GM19025 (cell line): ENCODE results near the gene IL7R.
"Not testable (repeated sequence)": the region's sequence is repeated elsewhere in the genome, so short reads cannot be mapped to it uniquely, and the experiment has no call there.

ENCODE experiments used
- ATAC-seq: cut with Tn5 transposase; IDR thresholded peaks from one replicate; pipeline ENCODE4 v1.9.1; 2021; ENCODE audit warnings: mild to moderate bottlenecking, low read depth, moderate library complexity; ENCODE audit not compliant: unreplicated experiment

IL7R gene

DNA sequence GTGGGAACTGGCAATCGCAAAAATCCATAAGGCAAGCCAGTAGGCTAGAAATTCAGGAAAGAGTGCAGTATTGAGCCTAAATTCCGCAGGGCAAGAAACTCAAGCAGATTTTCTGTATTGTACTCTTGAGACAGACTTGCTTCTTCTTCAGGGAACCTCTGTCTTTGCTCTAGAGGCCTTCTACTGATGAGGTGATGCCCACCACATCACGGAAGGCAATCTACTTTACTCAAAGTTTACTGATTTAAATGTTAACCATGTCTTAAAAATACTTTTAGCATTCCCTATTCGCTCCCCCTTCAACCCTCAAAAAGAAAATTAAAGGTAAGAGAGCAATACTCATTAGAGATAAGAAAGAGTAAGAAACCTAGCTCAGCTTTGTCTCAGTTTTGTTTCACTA lies 11.3 kb downstream of the IL7R start:
- ATAC-seq: no peak

DNA sequence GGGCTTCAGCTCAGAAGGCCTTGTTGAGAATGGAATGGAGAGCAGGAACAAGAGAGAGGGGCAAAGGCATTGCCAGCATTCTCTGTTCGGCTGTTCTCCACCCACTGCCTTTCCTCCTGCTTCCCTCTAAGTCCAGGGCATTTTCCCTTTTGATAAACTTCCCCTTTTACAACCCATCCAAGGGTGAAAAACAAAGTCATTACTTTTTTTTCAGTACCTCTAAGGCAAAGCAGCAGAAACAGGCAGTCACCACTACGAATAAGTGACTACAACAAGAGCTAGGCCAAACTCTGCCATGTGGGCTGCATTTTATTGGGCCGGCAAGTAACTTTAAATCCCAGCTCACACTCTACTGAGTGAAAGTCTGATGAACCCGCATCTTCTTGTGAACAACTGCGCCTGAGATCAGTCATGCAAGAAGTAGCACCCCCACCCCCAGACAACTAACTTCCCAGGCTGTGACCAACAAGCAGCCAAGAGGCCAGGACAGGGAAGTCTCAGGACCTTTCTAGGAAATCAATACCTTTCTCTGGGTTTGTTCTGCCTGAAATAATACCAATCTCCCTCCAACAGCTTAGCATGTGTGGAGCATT lies 13.1 kb downstream of the IL7R start:
- no peak for ATAC-seq

DNA sequence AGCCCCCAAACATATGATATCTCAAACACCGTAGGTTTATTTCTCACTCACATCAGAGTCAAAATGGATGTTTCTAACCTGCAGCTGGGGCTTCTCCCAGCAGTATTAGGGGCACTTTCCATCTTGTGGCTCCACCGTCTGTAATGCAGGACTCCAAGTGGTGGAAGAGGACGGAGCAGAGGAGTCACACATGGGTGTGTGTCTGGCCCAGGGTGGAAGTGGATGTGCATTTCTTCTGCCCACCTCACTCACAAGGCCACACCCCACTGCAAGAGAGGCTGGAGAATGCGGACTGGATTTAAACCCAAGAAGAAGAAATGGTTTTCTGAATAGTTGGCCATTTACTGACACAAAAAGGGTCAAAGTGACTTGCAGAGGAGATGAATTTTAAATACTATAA lies 13.9 kb downstream of the IL7R start:
- ATAC-seq: no peak

DNA sequence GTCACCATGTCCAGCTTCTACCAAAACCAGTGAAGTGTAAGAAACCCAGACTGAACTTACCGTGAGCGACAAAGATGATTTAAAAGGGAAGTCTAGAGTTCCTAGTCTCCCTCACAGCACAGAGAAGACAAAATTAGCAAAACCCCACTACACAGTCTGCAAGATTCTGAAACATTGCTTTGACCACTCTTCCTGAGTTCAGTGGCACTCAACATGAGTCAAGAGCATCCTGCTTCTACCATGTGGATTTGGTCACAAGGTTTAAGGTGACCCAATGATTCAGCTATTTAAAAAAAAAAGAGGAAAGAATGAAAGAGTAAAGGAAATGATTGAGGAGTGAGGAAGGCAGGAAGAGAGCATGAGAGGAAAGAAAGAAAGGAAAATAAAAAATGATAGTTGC lies 19.8 kb downstream of the IL7R start:
- ATAC-seq: no peak

DNA sequence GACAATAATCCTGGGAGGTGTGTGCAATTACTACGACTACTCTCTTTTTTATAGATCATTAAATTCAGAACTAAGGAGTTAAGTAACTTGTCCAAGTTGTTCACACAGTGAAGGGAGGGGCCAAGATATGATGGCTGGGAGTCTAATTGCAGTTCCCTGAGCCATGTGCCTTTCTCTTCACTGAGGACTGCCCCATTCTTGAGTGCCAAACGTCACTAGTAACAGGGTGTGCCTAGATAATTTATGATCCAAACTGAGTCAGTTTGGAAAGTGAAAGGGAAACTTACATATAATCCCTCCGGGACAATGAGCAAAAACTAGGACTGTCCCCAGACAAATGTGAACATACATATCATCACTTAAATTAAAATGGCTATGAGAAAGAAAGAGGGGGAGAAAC lies 20.2 kb downstream of the IL7R start:
- ATAC-seq: no peak

DNA sequence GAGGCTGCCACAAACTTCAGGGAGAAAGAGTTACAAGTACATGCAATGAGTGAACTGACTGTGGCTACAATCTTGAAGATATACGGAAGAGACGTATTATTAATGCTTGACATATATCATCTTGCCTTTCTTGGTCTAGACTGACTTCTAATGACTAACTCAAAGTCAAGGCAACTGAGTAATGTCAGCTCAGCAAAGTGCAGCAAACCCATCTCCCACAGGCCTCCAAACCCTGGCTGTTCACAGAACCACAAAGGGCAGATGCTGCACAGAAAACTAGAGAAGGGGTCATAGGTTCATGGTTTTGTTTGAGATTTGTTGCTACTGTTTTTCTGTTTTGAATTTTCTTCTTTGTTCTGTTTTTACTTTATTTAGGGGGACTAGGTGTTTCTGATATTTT lies 21.0 kb downstream of the IL7R start:
- no peak for ATAC-seq

DNA sequence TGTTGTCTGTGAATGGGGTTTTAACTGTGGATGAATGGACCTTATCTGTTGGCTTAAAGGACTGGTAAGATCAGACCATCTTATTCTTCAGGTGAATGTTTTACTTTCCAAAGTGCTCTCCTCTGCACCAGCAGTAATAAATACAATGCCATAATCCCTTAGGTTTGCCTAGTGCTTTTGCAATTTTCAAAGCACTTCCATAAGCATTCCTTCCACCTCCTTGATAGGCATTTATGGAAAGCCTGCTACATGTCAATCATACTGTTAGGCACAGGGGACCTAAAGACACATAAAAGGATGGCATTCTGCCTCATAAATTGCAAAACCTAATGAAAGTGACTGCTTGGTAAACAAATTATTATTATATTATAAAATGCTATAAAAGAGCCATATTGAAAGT lies 21.4 kb downstream of the IL7R start:
- ATAC-seq: no peak

DNA sequence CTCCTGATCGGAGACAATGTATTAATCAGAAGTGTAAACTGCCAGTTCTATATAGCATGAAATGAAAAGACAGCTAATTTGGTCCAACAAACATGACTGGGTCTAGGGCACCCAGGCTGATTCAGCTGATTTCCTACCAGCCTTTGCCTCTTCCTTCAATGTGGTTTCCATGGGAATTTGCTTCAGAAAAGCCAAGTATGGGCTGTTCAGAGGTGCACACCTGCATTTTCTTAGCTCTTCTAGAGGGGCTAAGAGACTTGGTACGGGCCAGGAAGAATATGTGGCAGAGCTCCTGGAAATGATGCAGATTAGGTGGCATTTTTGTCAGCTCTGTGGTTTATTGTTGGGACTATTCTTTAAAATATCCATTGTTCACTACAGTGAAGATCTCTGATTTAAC lies 22.4 kb downstream of the IL7R start:
- no peak for ATAC-seq

DNA sequence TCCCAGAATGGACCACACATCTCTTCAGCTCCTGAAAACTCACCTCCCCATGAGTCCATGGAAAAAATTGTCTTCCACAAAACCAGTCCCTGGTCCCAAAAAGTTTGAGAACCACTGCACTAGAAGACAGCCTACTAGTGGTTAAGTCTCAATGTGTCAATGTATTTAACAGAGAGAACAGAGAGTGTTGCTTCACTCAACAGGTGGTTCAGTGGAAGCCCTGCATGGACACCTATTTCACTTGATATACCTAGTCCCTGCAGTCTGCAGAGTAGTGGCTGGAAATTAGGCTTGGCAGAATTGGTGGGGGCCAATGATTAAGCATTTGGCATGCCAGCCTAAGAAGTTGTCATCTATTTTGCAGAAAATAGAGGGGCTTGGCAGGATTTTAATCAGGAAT lies 23.0 kb downstream of the IL7R start:
- ATAC-seq: no peak

DNA sequence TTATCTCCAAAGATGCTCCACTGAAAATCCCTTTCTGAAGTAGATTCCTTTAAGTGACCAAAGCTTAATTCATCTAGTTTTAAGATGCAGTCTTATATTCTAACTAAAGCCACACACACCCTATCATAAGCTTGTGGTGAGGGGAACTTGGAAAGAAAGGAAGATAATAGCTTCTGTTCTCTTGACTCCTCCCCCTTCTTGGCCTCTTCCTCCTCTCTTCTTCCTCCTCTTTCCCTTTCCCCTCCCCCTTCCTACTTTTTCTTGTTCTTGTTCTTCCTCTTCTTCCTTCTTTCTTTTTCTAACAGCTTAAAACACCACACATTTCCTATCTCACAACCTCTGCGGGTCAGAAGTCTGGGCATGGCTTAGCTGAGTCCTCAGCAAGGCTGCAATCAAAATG lies 23.5 kb downstream of the IL7R start:
- no peak for ATAC-seq

DNA sequence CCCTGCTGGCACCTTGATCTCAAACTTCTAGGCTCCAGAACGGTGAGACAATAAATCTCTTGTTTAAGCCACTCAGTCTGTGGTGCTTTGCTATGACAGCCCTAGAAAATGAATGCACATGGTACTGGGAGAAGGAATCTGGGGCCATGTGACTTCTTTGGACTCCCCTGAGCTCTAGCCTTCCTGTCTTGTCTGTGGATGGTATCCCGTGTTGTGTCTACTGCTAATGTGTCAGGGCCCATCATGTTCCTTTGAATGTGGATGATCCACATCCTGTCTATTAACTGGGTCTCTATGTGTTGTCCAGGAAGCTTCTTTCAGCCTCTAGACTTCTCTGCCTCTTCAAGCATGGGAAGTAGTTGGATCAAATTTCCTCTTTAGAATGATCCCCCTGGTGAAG lies 25.1 kb downstream of the IL7R start:
- no peak for ATAC-seq

DNA sequence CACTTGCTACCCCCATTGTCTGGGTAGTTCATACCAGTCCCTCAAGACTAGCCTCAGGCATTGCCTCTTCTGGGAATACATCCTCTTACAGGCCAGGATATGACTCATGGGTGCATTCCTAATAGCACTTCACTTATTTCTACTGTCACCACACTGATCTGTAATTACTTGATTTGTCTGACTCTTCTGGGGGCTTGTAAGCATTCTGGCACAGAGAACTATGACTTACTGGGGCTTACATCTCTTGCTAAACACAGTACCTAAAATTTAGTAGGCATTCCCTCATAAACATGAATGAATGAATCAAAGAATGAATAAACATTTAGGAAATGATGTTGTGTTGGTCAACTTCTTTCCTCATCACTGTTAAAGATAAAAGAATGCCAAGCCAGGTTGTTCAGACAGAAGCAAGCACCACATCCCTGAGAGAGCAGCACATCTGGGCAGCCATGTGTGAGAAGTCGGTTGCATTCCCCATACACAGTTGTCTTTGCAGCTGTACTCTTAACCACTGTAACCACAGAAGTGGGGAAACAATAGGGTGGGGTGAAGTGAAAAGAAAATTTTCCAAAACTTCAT lies 27.6 kb downstream of the IL7R start:
- ATAC-seq: no peak

DNA sequence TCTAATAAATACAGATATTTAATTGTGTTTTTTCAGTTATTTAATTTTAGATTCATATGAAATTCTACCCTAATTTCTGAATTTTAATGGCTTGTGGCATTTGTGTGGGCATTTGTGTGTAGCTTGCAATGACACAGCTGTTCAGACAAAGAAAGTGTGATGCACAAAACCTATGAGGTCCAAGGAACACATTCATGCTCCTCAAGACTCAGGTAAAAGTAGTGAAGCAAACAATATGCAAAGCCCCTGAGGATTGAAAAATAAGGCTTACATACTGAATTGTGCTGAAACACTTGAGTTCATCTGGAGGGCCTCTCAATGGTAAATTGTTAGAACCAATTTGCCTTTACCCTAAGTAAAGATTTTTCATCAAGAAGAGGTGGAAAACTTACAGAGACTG lies 28.1 kb downstream of the IL7R start:
- no peak for ATAC-seq

DNA sequence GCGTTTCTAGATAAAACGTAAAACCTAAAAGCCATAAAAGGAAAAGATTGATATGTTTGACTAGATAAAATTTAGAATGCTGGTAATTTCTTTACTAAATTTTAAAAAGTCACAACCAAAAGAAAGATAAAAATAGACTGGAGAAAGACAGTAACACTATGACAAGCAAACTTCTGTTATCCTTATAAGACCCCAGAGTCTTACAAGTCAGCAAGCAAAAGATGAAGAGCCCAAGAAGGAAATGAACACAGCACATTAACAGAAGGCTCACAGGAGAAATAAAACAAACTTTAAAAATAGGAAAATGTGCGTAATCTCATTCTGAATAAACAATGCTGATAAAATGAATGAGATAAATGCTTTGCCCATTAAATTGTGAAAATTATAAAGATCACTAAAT lies 29.7 kb downstream of the IL7R start:
- no peak for ATAC-seq

DNA sequence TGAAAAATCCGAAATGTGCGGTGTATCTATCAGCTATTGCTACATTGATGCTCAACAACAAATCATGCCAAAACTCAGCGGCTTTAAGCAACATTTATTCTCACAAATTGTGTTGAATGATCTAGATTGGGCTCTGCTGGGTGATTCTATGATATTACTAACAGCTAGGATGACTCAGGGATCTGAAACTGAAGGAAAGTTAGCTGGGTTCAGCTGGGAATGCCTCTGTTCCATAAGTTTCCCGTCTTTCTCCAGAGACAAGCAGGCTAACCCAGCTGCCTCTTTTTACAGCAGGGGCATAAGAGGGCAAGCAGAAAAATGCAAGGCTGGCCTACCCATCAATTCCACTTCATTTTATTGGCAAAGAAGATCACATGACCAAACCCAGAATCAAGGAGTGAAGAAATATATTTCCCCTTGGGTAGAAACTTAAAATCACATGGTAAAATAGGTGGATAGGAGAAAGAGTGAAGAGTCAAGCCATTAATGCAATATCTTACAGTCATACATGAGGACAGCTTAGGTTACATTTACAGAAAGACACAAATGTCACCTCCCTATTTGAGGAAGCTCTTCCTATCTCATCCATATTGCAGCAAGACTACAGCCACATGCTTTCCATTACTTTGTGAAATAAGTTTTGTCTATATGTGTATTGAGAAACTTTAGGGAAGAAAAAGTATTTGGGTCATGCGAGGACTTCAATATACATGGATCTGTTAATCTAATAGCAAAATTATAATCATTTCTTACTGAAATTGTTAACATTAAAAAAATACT lies 30.8 kb downstream of the IL7R start:
- no peak for ATAC-seq

DNA sequence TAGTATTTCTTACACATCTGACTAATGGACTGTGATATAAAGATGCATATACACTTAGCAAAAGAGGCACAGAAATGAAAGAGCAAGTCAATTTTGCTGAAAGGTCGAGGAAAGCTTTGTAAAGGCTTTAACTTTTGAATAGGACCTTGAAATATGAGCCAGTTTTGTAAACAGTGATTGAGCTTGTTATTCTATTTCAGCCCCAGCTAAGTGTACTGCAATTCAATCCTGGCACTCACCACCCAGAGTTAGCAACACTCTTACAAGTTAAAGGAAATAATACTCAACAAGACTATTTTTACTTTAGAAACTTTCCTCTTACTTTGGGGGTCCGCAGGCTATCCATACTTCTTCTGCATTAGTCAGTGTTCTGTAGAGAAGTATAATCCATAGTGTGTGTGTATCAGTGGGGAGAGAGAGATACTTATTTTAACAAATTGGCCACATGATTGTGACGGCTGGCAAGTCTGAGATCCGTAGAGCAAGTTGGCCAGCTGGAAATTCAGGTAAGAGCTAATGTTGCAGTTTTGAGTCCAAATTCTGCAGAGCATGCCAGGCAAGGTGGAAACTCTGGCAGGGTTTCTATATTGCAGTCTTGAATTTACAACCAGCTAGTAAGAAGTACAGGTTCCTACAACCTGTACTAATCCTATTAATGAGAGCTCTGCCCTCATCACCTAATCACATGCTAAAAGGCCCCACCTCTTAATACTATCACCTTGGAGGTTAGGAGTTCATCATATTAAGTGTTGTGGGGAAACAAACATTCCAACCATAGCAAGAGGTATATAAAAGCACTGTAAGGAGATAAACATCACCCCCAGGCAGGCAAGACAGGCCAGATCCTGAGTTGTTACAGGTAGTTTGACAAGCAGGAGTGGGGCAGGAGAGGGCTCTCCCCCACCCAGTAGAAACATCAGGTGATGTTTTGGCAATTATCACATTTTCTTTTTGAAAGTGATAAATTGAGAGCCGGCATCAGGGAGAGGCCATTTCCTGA lies 33.6 kb downstream of the IL7R start:
- no peak for ATAC-seq

DNA sequence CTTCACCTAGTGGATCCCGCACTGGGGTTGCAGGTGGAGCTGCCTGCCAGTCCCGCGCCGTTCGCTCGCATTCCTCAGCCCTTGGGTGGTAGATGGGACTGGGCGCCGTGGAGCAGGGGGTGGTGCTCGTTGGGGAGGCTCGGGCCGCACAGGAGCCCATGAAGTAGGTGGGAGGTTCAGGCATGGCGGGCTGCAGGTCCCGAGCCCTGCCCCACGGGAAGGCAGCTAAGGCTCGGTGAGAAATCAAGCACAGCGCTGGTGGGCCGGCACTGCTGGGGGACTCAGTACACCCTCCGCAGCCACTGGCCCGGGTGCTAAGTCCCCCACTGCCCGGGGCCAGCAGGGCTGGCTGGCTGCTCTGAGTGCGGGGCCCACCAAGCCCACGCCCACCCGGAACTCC lies 36.1 kb downstream of the IL7R start:
- not testable (repeated sequence) for ATAC-seq

DNA sequence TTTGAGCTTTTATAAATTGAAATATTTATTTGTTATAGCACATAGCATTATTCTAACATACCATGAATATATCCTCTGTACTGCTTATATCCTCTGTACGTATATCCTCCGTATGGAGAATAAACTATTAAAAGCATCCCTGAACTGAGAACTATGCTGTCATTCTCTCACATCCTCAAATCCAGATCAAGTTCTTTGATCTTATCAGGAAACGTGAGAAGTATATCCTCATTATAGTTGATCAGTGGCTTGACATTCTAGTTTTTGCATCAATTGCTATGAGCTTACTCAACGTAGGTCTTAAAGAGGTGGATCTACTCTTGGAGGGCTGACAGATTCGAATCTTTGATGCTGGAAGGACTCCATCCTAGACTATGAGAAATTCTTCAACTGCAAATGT lies 37.4 kb downstream of the IL7R start:
- ATAC-seq: no peak

DNA sequence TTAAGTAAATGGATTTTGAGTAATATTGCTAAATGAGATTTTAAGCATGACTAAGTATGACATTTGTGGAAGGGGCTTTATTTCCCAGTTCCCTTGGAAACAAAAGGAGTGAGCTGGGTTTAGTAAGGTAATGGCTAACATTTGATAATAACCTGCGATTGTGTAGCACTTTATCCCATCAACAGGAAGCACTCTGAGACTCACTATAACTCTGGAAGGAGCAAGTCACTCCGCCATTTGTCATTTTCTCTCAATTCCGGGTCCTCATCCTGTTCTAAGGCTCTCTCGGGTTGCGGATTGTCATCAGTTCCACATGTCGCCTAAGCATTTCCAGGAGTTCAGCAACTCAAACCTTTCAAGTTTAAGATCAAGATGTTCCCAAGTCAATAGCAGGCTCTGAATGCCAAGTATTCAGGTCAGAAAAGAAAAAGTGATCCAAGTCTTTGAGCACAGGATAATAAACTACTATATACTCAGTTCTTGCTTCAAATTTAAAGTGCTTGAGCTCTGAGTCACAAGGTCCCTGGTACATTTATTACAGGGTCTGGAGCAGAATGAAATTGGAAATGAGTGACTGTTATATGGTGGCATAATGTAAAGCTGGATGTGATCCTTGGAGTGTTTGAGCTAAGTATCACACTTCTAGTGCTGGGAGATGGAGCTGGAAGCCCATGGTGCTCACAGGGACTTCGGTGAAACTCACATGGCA lies 42.4 kb downstream of the IL7R start:
- no peak for ATAC-seq

DNA sequence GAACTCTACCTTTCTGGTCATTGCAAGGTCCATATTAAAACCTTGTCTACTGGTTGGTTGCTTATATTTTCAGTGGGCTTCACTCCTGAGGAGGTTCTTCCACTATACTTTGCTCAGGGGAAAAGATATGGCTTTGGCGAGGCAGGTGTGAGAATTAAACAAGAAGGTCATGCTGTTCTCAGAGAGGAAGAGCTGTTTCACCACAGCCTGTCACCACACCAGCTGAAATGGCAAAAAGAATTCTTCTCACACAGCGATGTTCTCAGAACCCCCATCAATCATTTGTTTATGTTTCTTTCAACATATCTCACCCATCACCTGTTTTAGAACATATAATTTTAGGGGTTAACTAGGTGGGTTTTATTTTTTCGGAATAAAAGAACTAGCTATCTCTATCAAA lies 43.1 kb downstream of the IL7R start:
- ATAC-seq: no peak
